ENCODE results near the gene UAP1L1.

The UAP1L1 gene

GRCh38 chr9:137042751-137043727 lies 34.3 kb upstream of the UAP1L1 start:
- DNase-seq = no peak

GRCh38 chr9:137044037-137044436 lies 33.3 kb upstream of the UAP1L1 start:
- DNase-seq = no peak

- peak; percentile 84 for DNase-seq
Observed at GRCh38 chr9:137044502-137045177, 32.7 kb upstream of the UAP1L1 start.

- no peak for DNase-seq
Observed at GRCh38 chr9:137045294-137046087, 31.8 kb upstream of the UAP1L1 start.

- peak; percentile 89 for DNase-seq
Observed at GRCh38 chr9:137046088-137046787, 31.1 kb upstream of the UAP1L1 start, which contains the start of gene NPDC1. TSS of gene NPDC1 (minus strand) at chr9:137046177. CDS start at chr9:137045989, 188 bp downstream.

- no peak for DNase-seq
Observed at GRCh38 chr9:137048655-137049543, 28.4 kb upstream of the UAP1L1 start.

- DNase-seq = peak; percentile 83
Observed at GRCh38 chr9:137049544-137050449, 27.5 kb upstream of the UAP1L1 start.

- no peak for DNase-seq
Observed at GRCh38 chr9:137050570-137050969, 26.7 kb upstream of the UAP1L1 start.

- no peak for DNase-seq
Observed at GRCh38 chr9:137051145-137051724, 26.1 kb upstream of the UAP1L1 start.

GRCh38 chr9:137052293-137052692 lies 25.0 kb upstream of the UAP1L1 start:
- no peak for DNase-seq

- no peak for DNase-seq
Observed at GRCh38 chr9:137052998-137053943, 24.0 kb upstream of the UAP1L1 start.

- peak; percentile 42 for DNase-seq
Observed at GRCh38 chr9:137053944-137054931, 23.1 kb upstream of the UAP1L1 start, which contains the start of gene ENTPD2. TSS of gene ENTPD2 (minus strand) at chr9:137054061. CDS start at chr9:137053997, 64 bp downstream.

GRCh38 chr9:137054932-137055384 lies 22.4 kb upstream of the UAP1L1 start:
- no peak for DNase-seq

GRCh38 chr9:137055385-137056364 lies 21.6 kb upstream of the UAP1L1 start:
- DNase-seq = no peak

GRCh38 chr9:137056739-137057415 lies 20.4 kb upstream of the UAP1L1 start:
- peak; percentile 11 for DNase-seq
